IMR-90 (cell line): ENCODE data around the gene SETD2. TPM values are rescaled to one million over a fixed set of nuclear protein-coding genes. Genes with fewer than 3 reads are reported as not detected.

Experiments
- ATAC-seq: fragments of 200-7000 bp; cut with Tn5 transposase; 2 replicates; pipeline ENCODE4 v1.9.1; 2020; ENCODE audit warnings: low read depth, mild to moderate bottlenecking, moderate library complexity
- BruUV-seq: library from RNA; stranded (reverse); fragments of 400-500 nt; replicated peaks from 2 replicates; lab custom pipeline; 2021; lab: Mats Ljungman, UMichigan
- CTCF ChIA-PET: fragments of 300-600 bp; formaldehyde crosslinking; extraction: SDS; loops from one replicate; lab custom pipeline; 2021; ENCODE audit warnings: antibody characterized with exemption; lab: Yijun Ruan, JAX
- POLR2A ChIA-PET: fragments of 300-600 bp; sonication (Branson Sonifier 250); formaldehyde crosslinking; loops from one replicate; lab custom pipeline; 2022; ENCODE audit warnings: antibody characterized with exemption; ENCODE audit not compliant: unreplicated experiment; lab: Charles Lee
- DNase-seq: peaks from one replicate; pipeline ENCODE4 v3.0.0; 2013
- H2AFZ ChIP-seq: replicated peaks from 2 replicates; pipeline ENCODE3; 2013; ENCODE audit warnings: low read length, mild to moderate bottlenecking; ENCODE audit not compliant: poor library complexity
- H2AK5ac ChIP-seq: 2 replicates; pipeline ENCODE4 v1.6.1; 2013; ENCODE audit warnings: low read depth, low read length, inconsistent platforms
- H2AK9ac ChIP-seq: replicated peaks from 2 replicates; pipeline ENCODE3; 2013; ENCODE audit warnings: mild to moderate bottlenecking, low read depth, low read length, moderate library complexity; ENCODE audit not compliant: poor library complexity
- H2BK120ac ChIP-seq: 2 replicates; pipeline ENCODE4 v1.6.1; 2013; ENCODE audit warnings: low read depth, low read length, inconsistent platforms
- H2BK15ac ChIP-seq: 3 replicates; pipeline ENCODE4 v1.6.1; 2013; ENCODE audit warnings: low read depth, low read length, inconsistent platforms
- H2BK20ac ChIP-seq: 2 replicates; pipeline ENCODE4 v1.6.1; 2013; ENCODE audit warnings: low read depth, mild to moderate bottlenecking, inconsistent platforms, low read length, moderate library complexity
- H2BK5ac ChIP-seq: 2 replicates; pipeline ENCODE4 v1.6.1; 2013; ENCODE audit warnings: mild to moderate bottlenecking, low read depth, low read length, inconsistent platforms; ENCODE audit not compliant: poor library complexity, severe bottlenecking
- H3K14ac ChIP-seq: replicated peaks from 2 replicates; pipeline ENCODE4 v1.6.1; 2013; ENCODE audit warnings: low read depth, low read length, inconsistent platforms
- H3K18ac ChIP-seq: 2 replicates; pipeline ENCODE4 v1.6.1; 2013; ENCODE audit warnings: low read depth, low read length, control low read depth
- H3K23ac ChIP-seq: 2 replicates; pipeline ENCODE4 v1.6.1; 2013; ENCODE audit warnings: low read depth, low read length, inconsistent platforms
- H3K27ac ChIP-seq: 2 replicates; pipeline ENCODE4 v1.5.1; 2013; ENCODE audit warnings: mild to moderate bottlenecking, control low read depth, low read length; ENCODE audit not compliant: insufficient read depth
- H3K27me3 ChIP-seq: 2 replicates; pipeline ENCODE4 v1.6.1; 2013; ENCODE audit warnings: low read length; ENCODE audit not compliant: control insufficient read depth, insufficient read depth
- H3K36me3 ChIP-seq: 2 replicates; pipeline ENCODE4 v1.6.1; 2013; ENCODE audit warnings: low read length, mixed read lengths; ENCODE audit not compliant: control insufficient read depth, insufficient read depth
- H3K4ac ChIP-seq: 2 replicates; pipeline ENCODE4 v1.6.1; 2013; ENCODE audit warnings: low read depth, low read length, inconsistent platforms
- H3K4me1 ChIP-seq: 2 replicates; pipeline ENCODE4 v1.6.1; 2013; ENCODE audit warnings: low read length, mixed read lengths; ENCODE audit not compliant: control insufficient read depth, insufficient read depth
- H3K4me2 ChIP-seq: 2 replicates; pipeline ENCODE4 v1.6.1; 2013; ENCODE audit warnings: low read depth, mild to moderate bottlenecking, control low read depth, low read length, moderate library complexity
- H3K4me3 ChIP-seq: 2 replicates; pipeline ENCODE4 v1.5.1; 2013; ENCODE audit warnings: low read depth, mild to moderate bottlenecking, control low read depth, low read length, moderate library complexity; ENCODE audit not compliant: insufficient read depth
- H3K56ac ChIP-seq: 2 replicates; pipeline ENCODE4 v1.6.1; 2013; ENCODE audit warnings: low read length, inconsistent platforms; ENCODE audit not compliant: insufficient read depth; ENCODE audit errors: extremely low read depth
- H3K79me1 ChIP-seq, 2 experiments: 2 replicates each; pipeline ENCODE4 v1.6.1; 2013; ENCODE audit warnings: low read length in 2 of 2, inconsistent platforms in 1 of 2, low read depth in 1 of 2
- H3K9ac ChIP-seq: 2 replicates; pipeline ENCODE4 v1.6.1; 2013; ENCODE audit warnings: low read depth, low read length, control low read depth
- H3K9me1 ChIP-seq: 2 replicates; pipeline ENCODE4 v1.6.1; 2013; ENCODE audit warnings: low read length, inconsistent platforms; ENCODE audit not compliant: insufficient read depth
- H3K9me3 ChIP-seq: 2 replicates; pipeline ENCODE4 v1.6.1; 2013; ENCODE audit warnings: low read length; ENCODE audit not compliant: control insufficient read depth, insufficient read depth
- H4K20me1 ChIP-seq: 2 replicates; pipeline ENCODE4 v1.6.1; 2013; ENCODE audit warnings: low read length, inconsistent platforms; ENCODE audit not compliant: insufficient read depth
- H4K5ac ChIP-seq: 2 replicates; pipeline ENCODE4 v1.6.1; 2013; ENCODE audit warnings: mild to moderate bottlenecking, low read depth, low read length, control low read depth
- H4K8ac ChIP-seq, 2 experiments: 2 replicates each; pipeline ENCODE4 v1.6.1; 2013; ENCODE audit warnings: low read depth in 2 of 2, low read length in 2 of 2, control low read depth in 1 of 2, inconsistent platforms in 1 of 2
- H4K91ac ChIP-seq: 2 replicates; pipeline ENCODE4 v1.6.1; 2013; ENCODE audit warnings: low read depth, low read length, inconsistent platforms; ENCODE audit not compliant: insufficient read depth
- BHLHE40 ChIP-seq: fragments of 150-350 bp; IDR thresholded peaks from 2 replicates; pipeline ENCODE4 v1.6.1; 2016; ENCODE audit warnings: mild to moderate bottlenecking, low read depth, low read length
- FOS ChIP-seq: fragments of 150-350 bp; IDR thresholded peaks from 2 replicates; pipeline ENCODE4 v1.6.1; 2016; ENCODE audit warnings: low read depth, low read length
- MAFK ChIP-seq: IDR thresholded peaks from 2 replicates; pipeline ENCODE4 v1.6.1; 2012; ENCODE audit warnings: low read depth, low read length, improper control_type of control experiment
- RFX5 ChIP-seq: IDR thresholded peaks from 2 replicates; pipeline ENCODE4 v1.8.0; 2012; ENCODE audit warnings: low read depth, mild to moderate bottlenecking, low read length, moderate library complexity
- WGBS, 2 experiments: methylation state at CpG; one replicate each; pipeline versions ENCODE4 v1.1.5 to v1.1.7; 2013; ENCODE audit warnings: missing lambda C conversion rate in 2 of 2; ENCODE audit not compliant: insufficient read length in 1 of 2; ENCODE audit errors: extremely low coverage in 2 of 2; 5-methylcytosine and 5-hydroxymethylcytosine counted together
- dilution Hi-C: fragments of 300-500 bp; cut with HindIII; formaldehyde crosslinking; loops from one replicate; pipeline ENCODE4 v1.14.3; 2018; ENCODE audit warnings: low sequenced_read_pairs; ENCODE audit not compliant: unreplicated experiment
- in situ Hi-C: fragments of 300-500 bp; cut with MboI; formaldehyde crosslinking; loops from 3 replicates; pipeline ENCODE4 v1.14.3; 2019; ENCODE audit warnings: low sequenced_read_pairs, inconsistent platforms, mixed read lengths
- intact Hi-C: fragments of 100-400 bp; cut with micrococcal nuclease; formaldehyde crosslinking; loops from 2 replicates; pipeline ENCODE4 v1.10.0; 2022
- polyA plus RNA-seq, 3 experiments: library from polyadenylated mRNA; depleted of rRNA; stranded (reverse); fragments of >200 nt; gene quantifications; 2 replicates each; pipeline ENCODE4 v1.2.3, GENCODE V29; 2012; ENCODE audit warnings: low replicate concordance in 1 of 3
- total RNA-seq: library from RNA; depleted of rRNA; stranded (reverse); fragments of >200 nt; gene quantifications from 2 replicates; pipeline ENCODE4 v1.2.3, GENCODE V29; 2012
- TF ChIP-seq, protein P1 (sequence below): fragments of 150-350 bp; IDR thresholded peaks from 2 replicates; pipeline ENCODE4 v1.6.1; 2016; ENCODE audit warnings: low read depth, mild to moderate bottlenecking, low read length, moderate library complexity, borderline replicate concordance

SETD2 gene
- total and polyA plus RNA-seq, 2 of the 4 experiments (the other 2 are of a cell fraction) = 18.3 to 20.1 TPM

DNA sequence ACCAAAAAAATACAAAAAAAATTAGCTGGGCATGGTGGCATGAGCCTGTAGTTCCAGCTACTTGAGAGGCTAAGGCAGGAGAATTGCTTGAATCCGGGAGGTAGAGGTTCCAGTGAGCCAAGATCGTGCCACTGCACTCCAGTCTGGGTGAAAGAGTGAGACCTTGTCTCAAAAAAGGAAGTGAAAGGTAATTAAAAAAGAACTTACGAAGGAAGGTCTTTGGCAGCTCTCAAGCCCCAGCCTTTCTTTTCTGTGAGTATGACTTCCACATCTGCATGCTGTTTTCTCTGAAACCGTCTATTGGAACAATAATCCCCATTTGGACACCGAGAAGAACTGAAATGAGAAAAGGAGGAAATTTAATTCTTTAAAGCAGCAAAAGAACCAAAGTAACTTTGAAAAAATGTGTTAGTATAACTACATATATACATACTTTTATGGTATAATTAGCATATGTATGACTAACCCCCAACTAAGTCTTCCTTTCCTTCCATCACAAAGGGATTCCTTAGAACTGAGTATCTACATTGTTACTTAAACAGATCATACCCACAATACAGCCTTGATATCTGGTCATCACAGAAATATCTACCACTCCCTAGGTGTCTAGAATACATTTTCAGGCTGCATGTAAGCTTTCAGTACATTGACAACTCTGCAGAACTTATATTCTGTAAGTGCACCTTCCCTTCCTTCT is 50.1 kb downstream of the SETD2 start:
- peak overlapping the region; percentile 90 for H3K27ac ChIP-seq
- DNase-seq = peak; percentile 92
- H2AK5ac ChIP-seq = peak overlapping the region; percentile 98
- peaks cover 6% of the 10 kb centered on the region; the same call in 1 of the 2 replicates for H3K9me1 ChIP-seq
- no peaks in the 10 kb centered on the region for H4K20me1 ChIP-seq
- peak overlapping the region; percentile 95 for H4K91ac ChIP-seq
- H2BK120ac ChIP-seq = peak overlapping the region; percentile 95
- H4K8ac ChIP-seq = peak overlapping the region; percentile 75 to 94
- no TSS peak for BruUV-seq
- H3K14ac ChIP-seq = peak overlapping the region; percentile 95
- H3K56ac ChIP-seq = peak overlapping the region; percentile 94
- H3K36me3 ChIP-seq = peaks cover 15% of the 10 kb centered on the region
- dilution Hi-C loops (no loop called here), in situ Hi-C loops (no loop called here), intact Hi-C loops (no loop called here)
- peak overlapping the region; percentile 83 for H2BK15ac ChIP-seq
- peak overlapping the region; percentile 22; the same call in 1 of the 2 replicates for H3K9ac ChIP-seq
- 93% methylated on average over 2 of the region's 5 CpGs; no CpG with 5 or more reads in 1 of the 2 experiments for WGBS, 2 experiments
- H2BK5ac ChIP-seq = peak overlapping the region; percentile 96
- CTCF ChIA-PET = no interaction called here
- H3K4me3 ChIP-seq = peak overlapping the region; percentile 5; the same call in 1 of the 2 replicates
- H3K23ac ChIP-seq = peak overlapping the region; percentile 85
- TF ChIP-seq, protein P1, sequence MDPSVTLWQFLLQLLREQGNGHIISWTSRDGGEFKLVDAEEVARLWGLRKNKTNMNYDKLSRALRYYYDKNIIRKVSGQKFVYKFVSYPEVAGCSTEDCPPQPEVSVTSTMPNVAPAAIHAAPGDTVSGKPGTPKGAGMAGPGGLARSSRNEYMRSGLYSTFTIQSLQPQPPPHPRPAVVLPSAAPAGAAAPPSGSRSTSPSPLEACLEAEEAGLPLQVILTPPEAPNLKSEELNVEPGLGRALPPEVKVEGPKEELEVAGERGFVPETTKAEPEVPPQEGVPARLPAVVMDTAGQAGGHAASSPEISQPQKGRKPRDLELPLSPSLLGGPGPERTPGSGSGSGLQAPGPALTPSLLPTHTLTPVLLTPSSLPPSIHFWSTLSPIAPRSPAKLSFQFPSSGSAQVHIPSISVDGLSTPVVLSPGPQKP = no peak
- TF ChIP-seq RFX5 = no peak
- no peak for TF ChIP-seq MAFK
- no peak for TF ChIP-seq BHLHE40
- peak; percentile 62 for TF ChIP-seq FOS
- H2BK20ac ChIP-seq = peak overlapping the region; percentile 97
- ATAC-seq = peak; percentile 88
- no peaks in the 10 kb centered on the region for H3K27me3 ChIP-seq
- H3K18ac ChIP-seq = peak overlapping the region; percentile 67; the same call in 1 of the 2 replicates
- peaks cover 11 to 45% of the 10 kb centered on the region in 2 experiments for H3K79me1 ChIP-seq
- H2AFZ ChIP-seq = no peak overlapping the region
- POLR2A ChIA-PET = no interaction called here
- peaks cover 18% of the 10 kb centered on the region for H3K4me1 ChIP-seq
- H2AK9ac ChIP-seq = peak overlapping the region; percentile 44
- no peaks in the 10 kb centered on the region for H3K9me3 ChIP-seq
- H4K5ac ChIP-seq = peak overlapping the region; percentile 93
- H3K4ac ChIP-seq = peak overlapping the region; percentile 98
- peak overlapping the region; percentile 72; the same call in 1 of the 2 replicates for H3K4me2 ChIP-seq
